ENCODE results near the gene TTLL6.

The TTLL6 gene

GRCh38 chr17:48751172-48751571 is 65.9 kb downstream of the TTLL6 start (continued):
- TF ChIP-seq IKZF3 (tag by site-specific recombination; IDR thresholded peaks at IDR 0.05) (no peak), PRDM2 (tag by site-specific recombination; IDR thresholded peaks at IDR 0.05; ENCODE audit: borderline replicate concordance) (no peak), HOXA7 (CRISPR knock-in tag; IDR thresholded peaks at IDR 0.05; ENCODE audit: borderline replicate concordance) (no peak), ZNF140 (tag by site-specific recombination; IDR thresholded peaks at IDR 0.05) (no peak), ZNF266 (tag by site-specific recombination; IDR thresholded peaks at IDR 0.05; ENCODE audit: low read depth) (no peak), ZNF549 (tag by site-specific recombination; IDR thresholded peaks at IDR 0.05) (no peak), ZNF596 (tag by site-specific recombination; IDR thresholded peaks at IDR 0.05) (no peak), ZBTB10 (tag by site-specific recombination; IDR thresholded peaks at IDR 0.05) (no peak), ZNF521 (tag by site-specific recombination; IDR thresholded peaks at IDR 0.05) (no peak), BCL11B (tag by site-specific recombination; IDR thresholded peaks at IDR 0.05; ENCODE audit: low read depth) (no peak), ZBTB11 (tag by site-specific recombination; conservative IDR thresholded peaks at IDR 0.05; ENCODE audit: low read depth) (peak; percentile 35; the same call in 1 of the 2 replicates)

- Histone ChIP-seq H3K36me3 (ENCODE audit: control insufficient read depth in 2 of 2, insufficient read depth in 1 of 2, low read length in 2 of 2) (no peaks in the 10 kb centered on the region), H3K4me1 (ENCODE audit: control insufficient read depth, insufficient read depth, low read length) (0 out of 2 replicates have a peak, but pooled peaks cover 2% of the 10 kb centered on the region), H3K27ac (ENCODE audit: extremely low read depth, low read depth, low read length) (no peak overlapping the region), H3K4me3 (ENCODE audit: low read depth, low read length) (no peak overlapping the region), H3K9me3 (ENCODE audit: control insufficient read depth, insufficient read depth, low read depth, low read length) (no peaks in the 10 kb centered on the region)
- CTCF ChIA-PET: interaction anchor here (0.5 to 3.4 kb wide), 2 partner anchors 41 to 57 kb away, joined by 3 to 10 read pairs; no protein-coding TSS in a partner anchor
- POLR2A ChIA-PET: interaction anchor here (1.3 kb wide), 1 partner anchor 8 kb away, joined by 4 read pairs; no protein-coding TSS in a partner anchor
- no peak for TF ChIP-seq ZNF24 (tag by site-specific recombination; IDR thresholded peaks at IDR 0.05)
- TF ChIP-seq TSHZ1 (tag by site-specific recombination; IDR thresholded peaks at IDR 0.05; ENCODE audit: borderline replicate concordance): no peak
- no peak for TF ChIP-seq ZBTB1 (tag by site-specific recombination; IDR thresholded peaks at IDR 0.05)
- TF ChIP-seq ZNF23 (tag by site-specific recombination; IDR thresholded peaks at IDR 0.05; ENCODE audit: borderline replicate concordance): no peak
- no peak for TF ChIP-seq ZNF654 (tag by site-specific recombination; IDR thresholded peaks at IDR 0.05; ENCODE audit: low read depth)
- no peak for TF ChIP-seq YY1 (tag by site-specific recombination; IDR thresholded peaks at IDR 0.05)
- no peak for TF ChIP-seq GLIS1 (tag by site-specific recombination; IDR thresholded peaks at IDR 0.05)
- no peak for TF ChIP-seq ZBTB17 (tag by site-specific recombination; IDR thresholded peaks at IDR 0.05)
Measured at GRCh38 chr17:48749621-48750553, 67.1 kb downstream of the TTLL6 start.

Data from HEK293 (cell line).